ENCODE measurements around the gene ZNF740.

Gene ZNF740

GRCh38 chr12:53214221-53214620 is 33.7 kb downstream of the ZNF740 start:
- no peak for DNase-seq (ENCODE audit: low read depth in 2 of 2)

- no peak for DNase-seq (ENCODE audit: low read depth in 2 of 2)
Measured at GRCh38 chr12:53214687-53215455, 34.3 kb downstream of the ZNF740 start.

- no peak for DNase-seq (ENCODE audit: low read depth in 2 of 2)
Measured at GRCh38 chr12:53215497-53215896, 35.0 kb downstream of the ZNF740 start.

GRCh38 chr12:53217051-53217930 is 36.8 kb downstream of the ZNF740 start:
- no peak for DNase-seq (ENCODE audit: low read depth in 2 of 2)

- DNase-seq (ENCODE audit: low read depth in 2 of 2): no peak
Measured at GRCh38 chr12:53217931-53218307, 37.4 kb downstream of the ZNF740 start.

- DNase-seq (ENCODE audit: low read depth in 2 of 2): no peak
Measured at GRCh38 chr12:53218551-53219291, 38.2 kb downstream of the ZNF740 start.

- DNase-seq (ENCODE audit: low read depth in 2 of 2): peak in 1 of 2 donors; percentile 48
Measured at GRCh38 chr12:53219292-53219955, 38.9 kb downstream of the ZNF740 start.

GRCh38 chr12:53219956-53220693 is 39.6 kb downstream of the ZNF740 start:
- DNase-seq (ENCODE audit: low read depth in 2 of 2): peak; percentile 72

- DNase-seq (ENCODE audit: low read depth in 2 of 2): peak; percentile 70 to 77
Measured at GRCh38 chr12:53220694-53221202, 40.2 kb downstream of the ZNF740 start.

GRCh38 chr12:53221203-53222080 is 40.9 kb downstream of the ZNF740 start:
- DNase-seq (ENCODE audit: low read depth in 2 of 2): no peak

GRCh38 chr12:53222170-53222721 is 41.7 kb downstream of the ZNF740 start:
- no peak for DNase-seq (ENCODE audit: low read depth in 2 of 2)

- no peak for DNase-seq (ENCODE audit: low read depth in 2 of 2)
Measured at GRCh38 chr12:53222806-53223261, 42.3 kb downstream of the ZNF740 start.

GRCh38 chr12:53223389-53224060 is 43.0 kb downstream of the ZNF740 start:
- DNase-seq (ENCODE audit: low read depth in 2 of 2): no peak

- DNase-seq (ENCODE audit: low read depth in 2 of 2): no peak
Measured at GRCh38 chr12:53224061-53224896, 43.8 kb downstream of the ZNF740 start.

GRCh38 chr12:53224897-53225634 is 44.5 kb downstream of the ZNF740 start:
- no peak for DNase-seq (ENCODE audit: low read depth in 2 of 2)

- DNase-seq (ENCODE audit: low read depth in 2 of 2): no peak
Measured at GRCh38 chr12:53225635-53226424, 45.3 kb downstream of the ZNF740 start.
